CD4-positive, alpha-beta memory T cell (primary cell): Measurements from ENCODE around the gene TBC1D5. TPM values are rescaled to one million over a fixed set of nuclear protein-coding genes. Genes with fewer than 3 reads are reported as not detected.

ENCODE experiments used
- CTCF ChIA-PET: fragments of 350-600 bp; sonication (Branson Sonifier 250); formaldehyde crosslinking; loops from one replicate; lab custom pipeline; 2021; ENCODE audit warnings: inconsistent platforms; ENCODE audit not compliant: partially characterized antibody; lab: Charles Lee
- POLR2A ChIA-PET: fragments of 350-600 bp; sonication (Branson Sonifier 250); formaldehyde crosslinking; loops from one replicate; lab custom pipeline; 2021; ENCODE audit not compliant: partially characterized antibody; lab: Charles Lee
- DNase-seq, 5 donors: peaks; one replicate each; pipeline versions ENCODE4 v3.0.0 to v3.0.0-alpha.2; 2020 to 2022; ENCODE audit warnings: mixed read lengths in 1 of 5
- H3K27ac ChIP-seq: one replicate; pipeline ENCODE4 v1.7.0; 2013; ENCODE audit warnings: low read depth, low read length
- H3K27me3 ChIP-seq: 2 replicates; pipeline ENCODE4 v1.7.0; 2013; ENCODE audit warnings: mild to moderate bottlenecking, low read length, moderate library complexity; ENCODE audit not compliant: insufficient read depth
- H3K36me3 ChIP-seq: 2 replicates; pipeline ENCODE4 v1.7.0; 2013; ENCODE audit warnings: mild to moderate bottlenecking, low read length, moderate library complexity; ENCODE audit not compliant: insufficient read depth
- H3K4me1 ChIP-seq: 2 replicates; pipeline ENCODE4 v1.7.0; 2013; ENCODE audit warnings: mild to moderate bottlenecking, low read length, moderate library complexity; ENCODE audit not compliant: insufficient read depth
- H3K4me3 ChIP-seq, 2 donors: one replicate each; pipeline ENCODE4 v1.7.0; 2013; ENCODE audit warnings: low read length in 2 of 2, mild to moderate bottlenecking in 1 of 2
- H3K9me3 ChIP-seq, 2 donors: one replicate each; pipeline ENCODE4 v1.7.0; 2013; ENCODE audit warnings: low read length in 2 of 2, control low read depth in 1 of 2; ENCODE audit not compliant: control insufficient read depth in 1 of 2
- H3K27ac Mint-ChIP-seq, 7 donors: one replicate each; pipeline ENCODE4 v1.8.0; 2020 to 2021; ENCODE audit warnings: mixed read lengths in 7 of 7, mild to moderate bottlenecking in 6 of 7, inconsistent platforms in 3 of 7, moderate library complexity in 3 of 7
- H3K27me3 Mint-ChIP-seq, 2 donors: one replicate each; pipeline ENCODE4 v1.8.0; 2020 to 2021; ENCODE audit warnings: mixed read lengths in 2 of 2
- H3K36me3 Mint-ChIP-seq, 2 donors: one replicate each; pipeline ENCODE4 v1.8.0; 2020 to 2021; ENCODE audit warnings: mixed read lengths in 2 of 2, inconsistent platforms in 1 of 2, mild to moderate bottlenecking in 1 of 2
- H3K4me1 Mint-ChIP-seq, 4 donors: one replicate each; pipeline ENCODE4 v1.8.0; 2020 to 2021; ENCODE audit warnings: mixed read lengths in 4 of 4, mild to moderate bottlenecking in 1 of 4
- H3K4me3 Mint-ChIP-seq, 8 donors: one replicate each; pipeline ENCODE4 v1.8.0; 2020 to 2021; ENCODE audit warnings: mixed read lengths in 8 of 8, mild to moderate bottlenecking in 7 of 8, moderate library complexity in 6 of 8, inconsistent platforms in 3 of 8
- H3K9me3 Mint-ChIP-seq, 8 donors: one replicate each; pipeline ENCODE4 v1.8.0; 2020 to 2021; ENCODE audit warnings: mixed read lengths in 8 of 8, mild to moderate bottlenecking in 5 of 8, inconsistent platforms in 3 of 8, moderate library complexity in 1 of 8
- intact Hi-C: fragments of 100-400 bp; cut with micrococcal nuclease; formaldehyde crosslinking; loops from one replicate; pipeline ENCODE4 v1.15.1; 2023
- polyA plus RNA-seq, 2 donors: library from polyadenylated mRNA; unstranded; fragments of 300-500 nt; fragmentation: Illumina TruSeq; gene quantifications; one replicate each; pipeline ENCODE4 v1.2.3, GENCODE V29; 2021
- total RNA-seq, 2 experiments: library from RNA; stranded (reverse); gene quantifications; one replicate each; pipeline ENCODE4 v1.2.3, GENCODE V29; 2021

The TBC1D5 gene
- total and polyA plus RNA-seq, 4 experiments from 2014 or later: 21.2 to 52.2 (median 43.3) TPM

DNA sequence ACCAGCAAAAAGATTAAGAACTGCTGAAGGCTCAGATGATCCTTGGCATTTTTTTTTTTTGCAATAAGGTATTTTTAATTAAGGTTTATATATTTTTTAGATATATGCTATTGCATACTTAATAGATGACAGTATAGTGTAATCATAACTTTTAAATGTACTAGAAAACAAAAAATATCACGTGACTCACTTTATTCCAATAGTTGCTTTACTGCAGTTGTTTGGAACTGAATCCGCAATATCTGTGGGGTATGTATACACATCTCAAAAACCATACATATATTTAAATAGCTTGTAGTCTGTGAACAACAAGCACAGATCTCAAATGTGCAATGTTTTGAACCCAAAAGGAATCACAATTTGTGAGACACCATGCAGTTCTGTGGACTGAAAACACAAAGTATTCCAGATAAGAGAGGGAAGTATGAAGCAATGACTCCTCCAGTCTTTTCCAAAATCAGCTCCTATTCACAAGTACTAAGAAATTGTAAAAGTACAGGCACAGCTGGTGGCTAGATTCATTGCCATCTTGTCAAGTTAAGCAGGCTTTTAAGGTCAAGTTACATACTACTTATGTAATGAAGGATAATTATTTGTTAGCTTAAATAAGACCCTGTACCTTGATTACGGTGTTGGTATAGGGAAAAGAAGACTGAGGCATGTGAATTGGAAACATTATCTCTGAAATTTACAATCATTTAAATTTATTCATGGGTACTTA is 331.1 kb downstream of the TBC1D5 start:
- H3K9me3 ChIP-seq: no peaks in the 10 kb centered on the region
- H3K4me3 ChIP-seq: no peak overlapping the region
- DNase-seq: no peak
- H3K36me3 ChIP-seq: no peaks in the 10 kb centered on the region
- Mint-ChIP-seq H3K27me3 (no peaks in the 10 kb centered on the region), H3K4me3 (no peak overlapping the region), H3K9me3 (peaks cover 0 to 4% (median 0%) of the 10 kb centered on the region in 8 donors), H3K4me1 (peaks cover 0 to 8% (median 1%) of the 10 kb centered on the region in 4 donors), H3K36me3 (peaks cover 4 to 8% of the 10 kb centered on the region in 2 donors), H3K27ac (no peak overlapping the region)
- ChIA-PET CTCF (interaction anchor here (0.9 to 1.9 kb wide), 5 partner anchors 14 to 810 kb away, joined by 3 to 5 read pairs (median 3); no protein-coding TSS in a partner anchor), POLR2A (no interaction called here)
- no peak overlapping the region for H3K27ac ChIP-seq
- H3K4me1 ChIP-seq: no peaks in the 10 kb centered on the region
- no peaks in the 10 kb centered on the region for H3K27me3 ChIP-seq
- intact Hi-C loops: loop anchor here (5.0 kb wide), 1 partner anchor 431 kb away; no protein-coding TSS in a partner anchor

DNA sequence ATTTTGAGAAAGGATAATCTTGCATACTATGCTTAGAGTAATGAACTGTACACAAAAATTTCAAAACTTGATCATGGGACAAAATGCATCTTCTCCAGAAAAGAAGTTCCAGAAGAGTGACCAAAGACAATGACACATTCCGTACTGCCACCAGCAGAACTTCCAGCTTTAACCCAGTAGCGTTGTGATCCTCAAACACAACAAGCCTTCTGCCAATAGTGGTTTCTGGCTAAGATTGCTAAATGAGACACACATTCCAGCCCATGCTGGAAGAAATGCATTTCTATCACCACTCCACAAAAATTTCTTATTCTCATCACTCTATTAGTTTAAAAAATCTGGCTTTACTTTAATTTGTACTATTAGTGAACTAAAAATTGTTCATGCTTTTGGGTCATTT is 334.9 kb downstream of the TBC1D5 start:
- POLR2A ChIA-PET: no interaction called here
- H3K36me3 Mint-ChIP-seq: peaks cover 15% of the 10 kb centered on the region in 2 donors
- CTCF ChIA-PET: interaction anchor here (0.7 to 1.9 kb wide), 2 partner anchors 8 to 926 kb away, joined by 3 to 4 read pairs; no protein-coding TSS in a partner anchor
- no peak overlapping the region for H3K4me3 Mint-ChIP-seq
- no peak overlapping the region for H3K27ac ChIP-seq
- H3K27me3 Mint-ChIP-seq: no peaks in the 10 kb centered on the region
- H3K9me3 ChIP-seq: no peaks in the 10 kb centered on the region
- intact Hi-C loops: no loop called here
- H3K27me3 ChIP-seq: no peaks in the 10 kb centered on the region
- no peaks in the 10 kb centered on the region for H3K4me1 Mint-ChIP-seq
- DNase-seq: no peak
- no peaks in the 10 kb centered on the region for H3K9me3 Mint-ChIP-seq
- H3K27ac Mint-ChIP-seq: no peak overlapping the region
- no peaks in the 10 kb centered on the region for H3K36me3 ChIP-seq
- no peak overlapping the region for H3K4me3 ChIP-seq
- H3K4me1 ChIP-seq: no peaks in the 10 kb centered on the region

DNA sequence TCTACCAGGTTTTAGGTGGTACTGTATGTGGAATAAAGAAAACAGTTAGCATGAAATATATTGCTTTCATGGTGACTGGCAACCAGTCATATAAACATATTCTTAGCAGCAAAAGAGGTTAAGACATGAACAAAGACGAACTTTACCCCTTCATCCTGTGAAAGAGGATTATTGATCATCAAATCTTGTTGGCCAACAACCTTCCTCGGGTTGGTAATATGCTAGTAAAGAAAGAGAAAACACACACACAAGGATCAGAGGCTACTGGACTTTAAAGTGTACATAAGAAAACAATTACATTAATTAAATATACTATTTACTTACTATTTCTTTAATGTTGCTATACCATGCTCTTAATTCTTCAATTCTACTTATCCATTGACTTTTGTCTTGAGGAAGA is 337.9 kb downstream of the TBC1D5 start:
- POLR2A ChIA-PET: no interaction called here
- Mint-ChIP-seq H3K27me3 (no peaks in the 10 kb centered on the region), H3K4me3 (no peak overlapping the region), H3K36me3 (peaks cover 27% of the 10 kb centered on the region in 2 donors), H3K27ac (no peak overlapping the region), H3K4me1 (no peaks in the 10 kb centered on the region), H3K9me3 (no peaks in the 10 kb centered on the region)
- DNase-seq: no peak
- H3K4me3 ChIP-seq: no peak overlapping the region
- CTCF ChIA-PET: no interaction called here
- intact Hi-C loops: no loop called here
- no peaks in the 10 kb centered on the region for H3K4me1 ChIP-seq
- H3K27me3 ChIP-seq: no peaks in the 10 kb centered on the region
- no peak overlapping the region for H3K27ac ChIP-seq
- H3K9me3 ChIP-seq: no peaks in the 10 kb centered on the region
- H3K36me3 ChIP-seq: peaks cover 6% of the 10 kb centered on the region

DNA sequence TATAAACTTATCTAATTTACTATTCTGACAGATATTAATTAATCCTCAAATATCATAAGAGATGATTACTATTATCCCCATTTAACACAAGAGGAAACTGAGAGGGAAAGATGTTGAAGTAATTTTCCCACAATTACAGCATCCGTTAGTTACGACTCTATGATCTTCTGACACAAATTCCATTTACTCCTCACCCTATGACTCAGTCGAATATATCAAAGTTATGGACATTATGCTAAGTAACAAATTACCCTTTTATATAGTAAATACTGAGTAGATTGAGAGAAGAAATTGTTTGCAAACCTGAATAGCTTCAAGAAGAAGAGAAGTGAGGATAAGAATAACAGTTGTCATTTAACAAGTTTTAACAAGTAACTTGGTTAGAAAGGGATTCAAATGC is 340.0 kb downstream of the TBC1D5 start:
- no peaks in the 10 kb centered on the region for H3K9me3 Mint-ChIP-seq
- H3K36me3 Mint-ChIP-seq: peaks cover 30 to 32% of the 10 kb centered on the region in 2 donors
- Histone ChIP-seq H3K9me3 (no peaks in the 10 kb centered on the region), H3K4me3 (no peak overlapping the region), H3K4me1 (no peaks in the 10 kb centered on the region), H3K27me3 (no peaks in the 10 kb centered on the region), H3K36me3 (peaks cover 6% of the 10 kb centered on the region), H3K27ac (no peak overlapping the region)
- no peak for DNase-seq
- no peak overlapping the region for H3K4me3 Mint-ChIP-seq
- ChIA-PET CTCF (no interaction called here), POLR2A (no interaction called here)
- H3K4me1 Mint-ChIP-seq: no peaks in the 10 kb centered on the region
- no peak overlapping the region for H3K27ac Mint-ChIP-seq
- no peaks in the 10 kb centered on the region for H3K27me3 Mint-ChIP-seq
- intact Hi-C loops: no loop called here

DNA sequence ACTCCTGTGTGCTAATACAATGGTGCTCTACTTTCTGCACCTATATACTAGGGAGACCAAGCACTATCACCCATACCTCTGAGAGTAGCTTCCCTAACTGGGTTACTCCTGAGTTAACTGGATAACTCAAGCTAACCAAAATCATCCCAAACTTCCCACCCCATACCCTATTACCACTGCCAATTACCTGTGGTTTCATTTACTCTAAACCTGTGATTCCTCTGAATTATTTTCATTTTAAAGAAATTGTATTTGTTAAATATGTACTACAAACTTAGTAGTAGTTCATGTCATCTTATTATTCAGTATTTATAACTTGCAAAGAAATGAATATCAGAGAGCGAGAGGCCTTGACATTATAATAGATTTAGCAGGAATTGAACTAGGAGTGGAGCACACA is 340.5 kb downstream of the TBC1D5 start:
- H3K36me3 ChIP-seq: peaks cover 6% of the 10 kb centered on the region
- Mint-ChIP-seq H3K4me1 (no peaks in the 10 kb centered on the region), H3K4me3 (no peak overlapping the region), H3K27ac (no peak overlapping the region), H3K36me3 (peaks cover 31 to 36% of the 10 kb centered on the region in 2 donors), H3K9me3 (no peaks in the 10 kb centered on the region), H3K27me3 (no peaks in the 10 kb centered on the region)
- intact Hi-C loops: no loop called here
- CTCF ChIA-PET: no interaction called here
- no peak overlapping the region for H3K27ac ChIP-seq
- POLR2A ChIA-PET: no interaction called here
- no peak for DNase-seq
- no peaks in the 10 kb centered on the region for H3K4me1 ChIP-seq
- no peak overlapping the region for H3K4me3 ChIP-seq
- H3K9me3 ChIP-seq: no peaks in the 10 kb centered on the region
- H3K27me3 ChIP-seq: no peaks in the 10 kb centered on the region

DNA sequence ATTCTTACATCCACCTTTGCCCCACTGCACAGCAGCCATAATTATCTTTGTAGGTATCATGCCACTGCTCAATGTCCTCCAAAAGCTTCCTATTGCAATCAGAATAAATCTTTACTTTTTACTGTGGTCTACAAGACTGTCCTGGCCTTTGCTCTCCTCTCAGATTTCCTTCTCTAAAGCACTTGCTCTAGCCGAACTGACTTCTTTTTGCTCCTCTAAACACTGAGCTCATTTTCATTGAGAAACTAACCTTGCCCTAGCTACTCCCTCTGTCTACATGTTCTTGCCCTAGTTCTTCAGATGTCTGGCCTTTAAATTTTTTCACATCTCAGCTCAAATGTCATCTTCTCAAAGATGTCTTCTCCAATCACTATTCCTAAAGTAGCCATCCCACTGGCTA is 342.8 kb downstream of the TBC1D5 start:
- no peak overlapping the region for H3K27ac ChIP-seq
- H3K27me3 Mint-ChIP-seq: no peaks in the 10 kb centered on the region
- no peak for DNase-seq
- intact Hi-C loops: no loop called here
- no peaks in the 10 kb centered on the region for H3K4me1 Mint-ChIP-seq
- no peaks in the 10 kb centered on the region for H3K9me3 ChIP-seq
- ChIA-PET POLR2A (no interaction called here), CTCF (interaction anchor here (4.3 kb wide), 1 partner anchor 14 kb away, joined by 22 read pairs; no protein-coding TSS in a partner anchor)
- H3K4me3 Mint-ChIP-seq: no peak overlapping the region
- no peaks in the 10 kb centered on the region for H3K27me3 ChIP-seq
- H3K36me3 ChIP-seq: peaks cover 6% of the 10 kb centered on the region
- H3K4me3 ChIP-seq: no peak overlapping the region
- no peak overlapping the region for H3K27ac Mint-ChIP-seq
- peaks cover 28 to 39% of the 10 kb centered on the region in 2 donors for H3K36me3 Mint-ChIP-seq
- H3K9me3 Mint-ChIP-seq: no peaks in the 10 kb centered on the region
- no peaks in the 10 kb centered on the region for H3K4me1 ChIP-seq

DNA sequence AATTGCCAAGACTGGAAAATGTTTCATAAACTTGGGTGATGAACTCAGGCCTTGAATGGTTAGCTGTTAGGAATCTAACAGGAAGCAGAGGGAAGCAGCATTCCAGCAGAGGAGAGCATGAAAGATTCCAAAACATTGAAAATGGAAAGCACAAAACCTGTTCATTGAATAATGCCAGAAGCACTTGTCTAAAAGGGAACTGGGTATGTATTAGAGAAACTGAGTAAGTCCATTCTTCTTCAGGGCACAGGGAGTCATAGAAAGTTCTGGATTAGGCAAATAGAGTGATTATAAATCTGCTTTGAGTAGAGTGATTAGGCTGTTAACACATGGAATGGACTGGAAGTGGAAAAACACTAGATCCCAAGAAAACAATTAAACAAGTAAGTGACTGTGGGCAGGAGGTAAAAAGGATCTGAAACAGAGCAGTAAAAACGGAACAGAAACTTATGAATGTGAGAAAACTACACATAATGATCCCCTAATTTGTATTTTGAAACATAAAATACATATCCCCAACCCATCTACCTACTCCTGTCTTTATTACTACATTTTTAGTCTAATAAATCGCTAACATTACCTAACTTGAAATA is 343.4 kb downstream of the TBC1D5 start:
- H3K27me3 ChIP-seq: no peaks in the 10 kb centered on the region
- H3K27ac ChIP-seq: no peak overlapping the region
- H3K9me3 Mint-ChIP-seq: no peaks in the 10 kb centered on the region
- intact Hi-C loops: no loop called here
- H3K4me3 ChIP-seq: no peak overlapping the region
- ChIA-PET POLR2A (no interaction called here), CTCF (interaction anchor here (4.3 kb wide), 1 partner anchor 15 kb away, joined by 22 read pairs; no protein-coding TSS in a partner anchor)
- H3K27ac Mint-ChIP-seq: no peak overlapping the region
- peaks cover 26 to 39% of the 10 kb centered on the region in 2 donors for H3K36me3 Mint-ChIP-seq
- no peaks in the 10 kb centered on the region for H3K4me1 Mint-ChIP-seq
- no peaks in the 10 kb centered on the region for H3K9me3 ChIP-seq
- H3K4me3 Mint-ChIP-seq: no peak overlapping the region
- H3K27me3 Mint-ChIP-seq: no peaks in the 10 kb centered on the region
- DNase-seq: no peak
- H3K4me1 ChIP-seq: no peaks in the 10 kb centered on the region
- peaks cover 6% of the 10 kb centered on the region for H3K36me3 ChIP-seq
